ENCODE data around the gene RUFY1. TPM values are rescaled to one million over a fixed set of nuclear protein-coding genes. Genes with fewer than 3 reads are reported as not detected.

Gene RUFY1
- total RNA-seq, 1 donor from 2014 or later: 71.2 TPM

Other genes starting within 250 kb of the RUFY1 start
- 2.1 and 2.5 TPM in 2 replicates for gene ADAMTS2, start 205.1 kb upstream of the RUFY1 start, total RNA-seq
- gene HNRNPH1, start 73.1 kb downstream of the RUFY1 start, total RNA-seq: 1,377 and 1,392 TPM in 2 replicates
- gene CBY3, start 130.5 kb downstream of the RUFY1 start, total RNA-seq: not detected in 2 replicates
- gene CANX, start 148.4 kb downstream of the RUFY1 start, total RNA-seq: 571 and 574 TPM in 2 replicates
- gene MAML1, start 182.3 kb downstream of the RUFY1 start, total RNA-seq: 51.8 and 54.8 TPM in 2 replicates
- 5.5 and 6.9 TPM in 2 replicates for gene LTC4S, start 243.4 kb downstream of the RUFY1 start, total RNA-seq